HFFc6 (cell line): Measurements from ENCODE around the gene CRHR2. TPM values are rescaled to one million over a fixed set of nuclear protein-coding genes. Genes with fewer than 3 reads are reported as not detected.

ENCODE experiments used
- DNase-seq: peaks from one replicate; pipeline ENCODE4 v3.0.0-alpha.2; 2018
- H3K27ac Mint-ChIP-seq: 2 replicates; pipeline ENCODE4 v1.8.0; 2020; ENCODE audit warnings: mild to moderate bottlenecking, mixed read lengths
- H3K27me3 Mint-ChIP-seq: 2 replicates; pipeline ENCODE4 v1.8.0; 2021; ENCODE audit warnings: mild to moderate bottlenecking, moderate library complexity, mixed read lengths; ENCODE audit not compliant: insufficient read depth
- H3K36me3 Mint-ChIP-seq: 2 replicates; pipeline ENCODE4 v1.8.0; 2021; ENCODE audit warnings: low read depth, mixed read lengths
- H3K4me1 Mint-ChIP-seq: 2 replicates; pipeline ENCODE4 v1.8.0; 2020; ENCODE audit warnings: low read depth, mixed read lengths
- H3K4me3 Mint-ChIP-seq: 2 replicates; pipeline ENCODE4 v1.8.0; 2020; ENCODE audit warnings: mild to moderate bottlenecking, moderate library complexity, mixed read lengths
- H3K9me3 Mint-ChIP-seq: 2 replicates; pipeline ENCODE4 v1.8.0; 2020; ENCODE audit warnings: mild to moderate bottlenecking, mixed read lengths
- CTCF ChIP-seq: fragments of 200-600 bp; sonication (generic); IDR thresholded peaks from 2 replicates; pipeline ENCODE4 v1.5.0; 2021; ENCODE audit warnings: antibody characterized with exemption, mild to moderate bottlenecking
- total RNA-seq, 6 experiments: library from RNA; stranded (reverse); fragmentation: NEBNext Ultra II Directional; extraction: Animal tissue kit (Norgen Biotek cat#: 25700); gene quantifications; 2 replicates in 1 of 6; 3 replicates in 5 of 6; pipeline ENCODE4 v1.2.3, GENCODE V29; 2021

Gene CRHR2
- total RNA-seq, 6 experiments from 2014 or later: not detected

- H3K27me3 Mint-ChIP-seq: peaks cover 54% of the 10 kb centered on the region
- no peak overlapping the region for H3K4me3 Mint-ChIP-seq
- H3K36me3 Mint-ChIP-seq: no peaks in the 10 kb centered on the region
- no peak for DNase-seq
- H3K27ac Mint-ChIP-seq: no peak overlapping the region
- no peak for TF ChIP-seq CTCF
- H3K9me3 Mint-ChIP-seq: no peaks in the 10 kb centered on the region
- no peaks in the 10 kb centered on the region for H3K4me1 Mint-ChIP-seq
Observed at GRCh38 chr7:30700941-30701340, 18.7 kb upstream of the CRHR2 start.

- Mint-ChIP-seq H3K36me3 (no peaks in the 10 kb centered on the region), H3K9me3 (no peaks in the 10 kb centered on the region), H3K27ac (no peak overlapping the region), H3K4me3 (no peak overlapping the region), H3K4me1 (no peaks in the 10 kb centered on the region), H3K27me3 (peaks cover 56% of the 10 kb centered on the region)
- TF ChIP-seq CTCF: no peak
- DNase-seq: no peak
Observed at GRCh38 chr7:30699706-30700495, 17.6 kb upstream of the CRHR2 start.

GRCh38 chr7:30698481-30698880 lies 16.2 kb upstream of the CRHR2 start:
- H3K4me3 Mint-ChIP-seq: no peak overlapping the region
- no peak overlapping the region for H3K27ac Mint-ChIP-seq
- H3K36me3 Mint-ChIP-seq: no peaks in the 10 kb centered on the region
- H3K4me1 Mint-ChIP-seq: no peaks in the 10 kb centered on the region
- H3K27me3 Mint-ChIP-seq: peaks cover 51% of the 10 kb centered on the region
- TF ChIP-seq CTCF: no peak
- no peaks in the 10 kb centered on the region for H3K9me3 Mint-ChIP-seq
- no peak for DNase-seq

GRCh38 chr7:30697719-30698460 lies 15.6 kb upstream of the CRHR2 start:
- no peaks in the 10 kb centered on the region for H3K36me3 Mint-ChIP-seq
- no peak overlapping the region for H3K27ac Mint-ChIP-seq
- no peak for TF ChIP-seq CTCF
- H3K9me3 Mint-ChIP-seq: no peaks in the 10 kb centered on the region
- H3K27me3 Mint-ChIP-seq: peaks cover 49% of the 10 kb centered on the region
- no peak overlapping the region for H3K4me3 Mint-ChIP-seq
- DNase-seq: no peak
- H3K4me1 Mint-ChIP-seq: no peaks in the 10 kb centered on the region

GRCh38 chr7:30694774-30695721 lies 12.8 kb upstream of the CRHR2 start:
- Mint-ChIP-seq H3K9me3 (no peaks in the 10 kb centered on the region), H3K4me1 (no peaks in the 10 kb centered on the region), H3K27me3 (peaks cover 47% of the 10 kb centered on the region)

More at GRCh38 chr7:30694774-30695721, 12.8 kb upstream of the CRHR2 start:
- Mint-ChIP-seq H3K36me3 (no peaks in the 10 kb centered on the region), H3K4me3 (no peak overlapping the region), H3K27ac (no peak overlapping the region)
- DNase-seq: no peak
- no peak for TF ChIP-seq CTCF
